Loucy (cell line): ENCODE data around the gene SLC36A1.

Experiments used
- H2AFZ ChIP-seq: fragments of 200-600 bp; sonication (generic); 2 replicates; pipeline ENCODE4 v1.6.0; 2016; ENCODE audit warnings: antibody characterized with exemption, mild to moderate bottlenecking, low read length, moderate library complexity
- H3F3A ChIP-seq: fragments of 200-600 bp; 2 replicates; pipeline ENCODE4 v1.6.0; 2016; ENCODE audit warnings: antibody characterized with exemption, low read depth, mild to moderate bottlenecking
- H3K27me3 ChIP-seq: fragments of 200-600 bp; sonication (generic); 2 replicates; pipeline ENCODE4 v1.6.1; 2014; ENCODE audit warnings: low read length, mild to moderate bottlenecking; ENCODE audit not compliant: insufficient read depth, poor library complexity, severe bottlenecking
- H3K36me3 ChIP-seq: fragments of 200-600 bp; sonication (generic); 2 replicates; pipeline ENCODE4 v1.6.1; 2016; ENCODE audit warnings: low read length; ENCODE audit not compliant: insufficient read depth
- H3K4me1 ChIP-seq: fragments of 200-600 bp; sonication (generic); 2 replicates; pipeline ENCODE4 v1.5.1; 2014; ENCODE audit warnings: low read length, mild to moderate bottlenecking; ENCODE audit not compliant: insufficient read depth, poor library complexity, severe bottlenecking
- H3K4me2 ChIP-seq: fragments of 200-600 bp; sonication (generic); 2 replicates; pipeline ENCODE4 v1.6.0; 2014; ENCODE audit warnings: antibody characterized with exemption, low read length, low read depth, mild to moderate bottlenecking; ENCODE audit not compliant: poor library complexity, severe bottlenecking
- H3K4me3 ChIP-seq: fragments of 200-600 bp; sonication (generic); 2 replicates; pipeline ENCODE4 v1.5.1; 2014; ENCODE audit warnings: low read length, mild to moderate bottlenecking, mixed read lengths; ENCODE audit not compliant: poor library complexity, severe bottlenecking
- H3K79me2 ChIP-seq: fragments of 200-600 bp; sonication (generic); 2 replicates; pipeline ENCODE4 v1.6.1; 2014; ENCODE audit warnings: low read length; ENCODE audit not compliant: insufficient read depth
- H3K9ac ChIP-seq: fragments of 200-600 bp; sonication (generic); 2 replicates; pipeline ENCODE4 v1.6.0; 2014; ENCODE audit warnings: mild to moderate bottlenecking, low read depth, low read length, moderate library complexity; ENCODE audit not compliant: poor library complexity, severe bottlenecking
- H3K9me2 ChIP-seq: fragments of 200-600 bp; sonication (generic); replicated peaks from 2 replicates; pipeline ENCODE4 v1.6.1; 2016; ENCODE audit warnings: low read depth, low read length, mixed read lengths
- H3K9me3 ChIP-seq: fragments of 200-600 bp; sonication (generic); 2 replicates; pipeline ENCODE4 v1.6.1; 2014; ENCODE audit warnings: mild to moderate bottlenecking, antibody characterized with exemption, low read length, low read depth; ENCODE audit not compliant: insufficient read depth
- H4K20me1 ChIP-seq: fragments of 200-600 bp; sonication (generic); 2 replicates; pipeline ENCODE4 v1.6.0; 2014; ENCODE audit warnings: antibody characterized with exemption, low read length, mild to moderate bottlenecking; ENCODE audit not compliant: insufficient read depth, poor library complexity, severe bottlenecking
- EZH2phosphoT487 ChIP-seq: fragments of 200-600 bp; IDR thresholded peaks from 2 replicates; pipeline ENCODE4 v1.6.1; 2018; ENCODE audit warnings: antibody characterized with exemption, mild to moderate bottlenecking, moderate library complexity, borderline replicate concordance
- TF ChIP-seq, protein P1 (sequence below): fragments of 200-600 bp; sonication (generic); conservative IDR thresholded peaks from 2 replicates; pipeline ENCODE4 v1.5.1; 2014; ENCODE audit warnings: mild to moderate bottlenecking, antibody characterized with exemption, low read length

Gene SLC36A1

DNA sequence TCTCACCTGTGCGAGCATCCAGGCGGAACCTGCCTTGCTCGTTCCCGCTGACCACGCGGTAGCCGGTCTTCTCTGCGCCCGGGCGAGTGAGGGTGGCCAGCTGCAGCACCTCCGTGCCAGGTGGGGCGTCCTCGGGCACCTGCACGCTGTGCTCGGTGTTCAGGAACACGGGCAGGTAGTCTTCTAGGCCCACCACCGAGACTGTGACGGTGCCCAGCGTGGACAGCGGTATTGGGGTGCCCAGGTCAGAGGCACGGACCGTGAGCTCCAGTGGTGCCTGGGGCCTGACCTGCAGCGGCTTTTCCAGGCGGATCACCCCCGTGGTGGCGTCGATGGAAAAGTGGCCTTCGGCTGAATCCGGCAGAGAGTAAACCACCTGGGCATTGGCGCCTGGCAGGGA is 84.2 kb downstream of the SLC36A1 start:
- Histone ChIP-seq H3K36me3 (no peaks in the 10 kb centered on the region), H3K4me2 (no peak overlapping the region), H3K4me1 (no peaks in the 10 kb centered on the region), H3K9me3 (no peaks in the 10 kb centered on the region), H3K79me2 (no peaks in the 10 kb centered on the region), H2AFZ (no peak overlapping the region), H3K9me2 (no peaks in the 10 kb centered on the region), H3F3A (no peaks in the 10 kb centered on the region), H3K4me3 (no peak overlapping the region), H3K27me3 (no peaks in the 10 kb centered on the region), H3K9ac (no peak overlapping the region), H4K20me1 (no peaks in the 10 kb centered on the region)
- TF ChIP-seq, protein P1, sequence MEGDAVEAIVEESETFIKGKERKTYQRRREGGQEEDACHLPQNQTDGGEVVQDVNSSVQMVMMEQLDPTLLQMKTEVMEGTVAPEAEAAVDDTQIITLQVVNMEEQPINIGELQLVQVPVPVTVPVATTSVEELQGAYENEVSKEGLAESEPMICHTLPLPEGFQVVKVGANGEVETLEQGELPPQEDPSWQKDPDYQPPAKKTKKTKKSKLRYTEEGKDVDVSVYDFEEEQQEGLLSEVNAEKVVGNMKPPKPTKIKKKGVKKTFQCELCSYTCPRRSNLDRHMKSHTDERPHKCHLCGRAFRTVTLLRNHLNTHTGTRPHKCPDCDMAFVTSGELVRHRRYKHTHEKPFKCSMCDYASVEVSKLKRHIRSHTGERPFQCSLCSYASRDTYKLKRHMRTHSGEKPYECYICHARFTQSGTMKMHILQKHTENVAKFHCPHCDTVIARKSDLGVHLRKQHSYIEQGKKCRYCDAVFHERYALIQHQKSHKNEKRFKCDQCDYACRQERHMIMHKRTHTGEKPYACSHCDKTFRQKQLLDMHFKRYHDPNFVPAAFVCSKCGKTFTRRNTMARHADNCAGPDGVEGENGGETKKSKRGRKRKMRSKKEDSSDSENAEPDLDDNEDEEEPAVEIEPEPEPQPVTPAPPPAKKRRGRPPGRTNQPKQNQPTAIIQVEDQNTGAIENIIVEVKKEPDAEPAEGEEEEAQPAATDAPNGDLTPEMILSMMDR: no peak
- TF ChIP-seq EZH2phosphoT487: no peak

DNA sequence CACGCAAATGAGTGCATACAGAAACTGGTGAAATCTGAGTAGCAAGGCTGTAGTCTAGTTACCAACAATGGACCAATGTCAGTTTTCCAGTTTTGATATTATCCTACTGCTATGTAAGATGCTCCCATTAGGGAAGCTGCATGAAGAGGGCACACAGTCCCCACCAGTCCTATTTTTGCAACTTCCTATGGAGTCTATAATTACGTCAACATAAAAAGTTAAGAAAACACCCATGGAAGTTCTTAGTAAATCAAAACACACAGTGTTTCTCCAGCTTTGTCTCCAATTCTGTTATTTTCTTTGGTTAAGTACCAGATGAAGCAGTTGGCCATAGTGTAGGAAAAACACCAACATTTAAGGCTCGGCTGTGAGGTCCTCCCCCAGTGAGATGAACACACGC is 85.0 kb downstream of the SLC36A1 start:
- no peak overlapping the region for H3K9ac ChIP-seq
- no peaks in the 10 kb centered on the region for H3F3A ChIP-seq
- TF ChIP-seq, protein P1: no peak
- TF ChIP-seq EZH2phosphoT487: no peak
- no peaks in the 10 kb centered on the region for H3K27me3 ChIP-seq
- H3K4me2 ChIP-seq: no peak overlapping the region
- H3K9me3 ChIP-seq: no peaks in the 10 kb centered on the region
- no peaks in the 10 kb centered on the region for H3K9me2 ChIP-seq
- H3K4me3 ChIP-seq: no peak overlapping the region
- no peaks in the 10 kb centered on the region for H4K20me1 ChIP-seq
- no peaks in the 10 kb centered on the region for H3K79me2 ChIP-seq
- H3K4me1 ChIP-seq: no peaks in the 10 kb centered on the region
- no peak overlapping the region for H2AFZ ChIP-seq
- no peaks in the 10 kb centered on the region for H3K36me3 ChIP-seq

DNA sequence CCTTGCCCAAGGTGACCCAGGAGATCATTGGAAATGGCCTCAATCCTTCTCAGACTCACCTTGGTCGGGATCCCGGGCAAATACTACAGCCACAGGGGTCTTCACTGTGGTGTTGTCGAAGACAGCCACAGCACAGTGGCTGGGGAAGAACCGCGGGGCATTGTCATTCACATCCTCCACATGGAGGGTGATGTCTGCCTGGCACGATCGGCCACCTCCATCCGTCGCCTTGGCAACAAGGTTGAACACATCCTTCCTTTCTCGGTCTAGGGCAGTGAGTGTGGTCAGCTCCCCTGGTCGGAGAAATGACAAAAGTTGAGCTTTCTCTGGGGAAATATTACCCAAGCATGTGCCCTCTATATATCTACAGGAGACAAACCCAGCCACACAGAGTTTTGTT is 86.9 kb downstream of the SLC36A1 start:
- Histone ChIP-seq H3K36me3 (no peaks in the 10 kb centered on the region), H4K20me1 (no peaks in the 10 kb centered on the region), H3K9me3 (no peaks in the 10 kb centered on the region), H3K4me1 (no peaks in the 10 kb centered on the region), H3K4me3 (no peak overlapping the region), H3K9me2 (no peaks in the 10 kb centered on the region), H2AFZ (no peak overlapping the region), H3K27me3 (no peaks in the 10 kb centered on the region), H3F3A (no peaks in the 10 kb centered on the region), H3K9ac (no peak overlapping the region), H3K79me2 (no peaks in the 10 kb centered on the region), H3K4me2 (no peak overlapping the region)
- TF ChIP-seq EZH2phosphoT487: no peak
- TF ChIP-seq, protein P1: no peak
